ENCODE measurements around the gene ANKIB1. TPM values are rescaled to one million over a fixed set of nuclear protein-coding genes. Genes with fewer than 3 reads are reported as not detected.

Gene ANKIB1
- total RNA-seq, 4 donors from 2014 or later = 27.1 to 38.1 (median 36.8) TPM

GRCh38 chr7:92304406-92304893 lies 58.7 kb downstream of the ANKIB1 start:
- no peak for TF ChIP-seq POLR2A (IDR thresholded peaks at IDR 0.05)
- no peak for TF ChIP-seq EP300 (IDR thresholded peaks at IDR 0.05)
- no peak for TF ChIP-seq CTCF (IDR thresholded peaks at IDR 0.05)
- no peaks in the 10 kb centered on the region for H3K4me1 ChIP-seq
- no peak for DNase-seq (ENCODE audit: low spot score in 2 of 2)
- WGBS, 2 donors = 92 to 96% methylated on average over 2 of the region's 2 CpGs
- peaks cover 0 to 37% (median 0%) of the 10 kb centered on the region in 3 donors for H3K36me3 ChIP-seq
- H3K9me3 ChIP-seq = no peaks in the 10 kb centered on the region
- no peaks in the 10 kb centered on the region for H3K27me3 ChIP-seq
- no peak overlapping the region for H3K27ac ChIP-seq
- no peak overlapping the region for H3K4me3 ChIP-seq

GRCh38 chr7:92306153-92306552 lies 60.4 kb downstream of the ANKIB1 start:
- TF ChIP-seq CTCF (IDR thresholded peaks at IDR 0.05) (no peak), EP300 (IDR thresholded peaks at IDR 0.05) (no peak), POLR2A (IDR thresholded peaks at IDR 0.05) (no peak)
- no peak for DNase-seq (ENCODE audit: low spot score in 2 of 2)
- Histone ChIP-seq H3K36me3 (peaks cover 0 to 33% (median 0%) of the 10 kb centered on the region in 3 donors), H3K4me1 (no peaks in the 10 kb centered on the region), H3K9me3 (no peaks in the 10 kb centered on the region), H3K4me3 (no peak overlapping the region), H3K27me3 (no peaks in the 10 kb centered on the region), H3K27ac (no peak overlapping the region)
- 94 to 96% methylated on average over 2 of the region's 2 CpGs for WGBS, 2 donors

- H3K9me3 ChIP-seq = no peaks in the 10 kb centered on the region
- no peaks in the 10 kb centered on the region for H3K27me3 ChIP-seq
- H3K36me3 ChIP-seq = peaks cover 0 to 8% (median 0%) of the 10 kb centered on the region in 3 donors
- no peak for TF ChIP-seq POLR2A (IDR thresholded peaks at IDR 0.05)
- no peak for TF ChIP-seq CTCF (IDR thresholded peaks at IDR 0.05)
- no peak for TF ChIP-seq EP300 (IDR thresholded peaks at IDR 0.05)
- no peak for DNase-seq (ENCODE audit: low spot score in 2 of 2)
- no peak overlapping the region for H3K27ac ChIP-seq
- H3K4me3 ChIP-seq = no peak overlapping the region
- H3K4me1 ChIP-seq = no peaks in the 10 kb centered on the region
- 84 to 85% methylated on average over 3 of the region's 3 CpGs for WGBS, 2 donors
Measured at GRCh38 chr7:92313055-92313454, 67.3 kb downstream of the ANKIB1 start.

- TF ChIP-seq POLR2A (IDR thresholded peaks at IDR 0.05) = no peak
- no peak for TF ChIP-seq CTCF (IDR thresholded peaks at IDR 0.05)
- TF ChIP-seq EP300 (IDR thresholded peaks at IDR 0.05) = no peak
- no peak overlapping the region for H3K27ac ChIP-seq
- peaks cover 0 to 12% (median 0%) of the 10 kb centered on the region in 3 donors for H3K36me3 ChIP-seq
- WGBS, 2 donors = 67 to 73% methylated on average over 3 of the region's 3 CpGs
- no peaks in the 10 kb centered on the region for H3K4me1 ChIP-seq
- no peaks in the 10 kb centered on the region for H3K27me3 ChIP-seq
- no peaks in the 10 kb centered on the region for H3K9me3 ChIP-seq
- H3K4me3 ChIP-seq = no peak overlapping the region
- no peak for DNase-seq (ENCODE audit: low spot score in 2 of 2)
Measured at GRCh38 chr7:92319243-92319642, 73.5 kb downstream of the ANKIB1 start.

- no peak overlapping the region for H3K27ac ChIP-seq
- no peaks in the 10 kb centered on the region for H3K9me3 ChIP-seq
- WGBS, 2 donors = 38 to 48% methylated on average over 1 of the region's 1 CpG
- H3K27me3 ChIP-seq = no peaks in the 10 kb centered on the region
- H3K36me3 ChIP-seq = peaks cover 0 to 5% (median 0%) of the 10 kb centered on the region in 3 donors
- no peak for DNase-seq (ENCODE audit: low spot score in 2 of 2)
- H3K4me1 ChIP-seq = no peaks in the 10 kb centered on the region
- no peak overlapping the region for H3K4me3 ChIP-seq
- TF ChIP-seq POLR2A (IDR thresholded peaks at IDR 0.05) = no peak
- no peak for TF ChIP-seq EP300 (IDR thresholded peaks at IDR 0.05)
- TF ChIP-seq CTCF (IDR thresholded peaks at IDR 0.05) = no peak
Measured at GRCh38 chr7:92325173-92325572, 79.4 kb downstream of the ANKIB1 start.

Data from tibial nerve (tissue), 4 donors.